SIG-M5 (cell line): ENCODE data around the gene NPTX1.

Source experiments
- DNase-seq: peaks from one replicate; lab custom pipeline; 2025; lab: John Stamatoyannopoulos, UW

NPTX1 gene

DNA sequence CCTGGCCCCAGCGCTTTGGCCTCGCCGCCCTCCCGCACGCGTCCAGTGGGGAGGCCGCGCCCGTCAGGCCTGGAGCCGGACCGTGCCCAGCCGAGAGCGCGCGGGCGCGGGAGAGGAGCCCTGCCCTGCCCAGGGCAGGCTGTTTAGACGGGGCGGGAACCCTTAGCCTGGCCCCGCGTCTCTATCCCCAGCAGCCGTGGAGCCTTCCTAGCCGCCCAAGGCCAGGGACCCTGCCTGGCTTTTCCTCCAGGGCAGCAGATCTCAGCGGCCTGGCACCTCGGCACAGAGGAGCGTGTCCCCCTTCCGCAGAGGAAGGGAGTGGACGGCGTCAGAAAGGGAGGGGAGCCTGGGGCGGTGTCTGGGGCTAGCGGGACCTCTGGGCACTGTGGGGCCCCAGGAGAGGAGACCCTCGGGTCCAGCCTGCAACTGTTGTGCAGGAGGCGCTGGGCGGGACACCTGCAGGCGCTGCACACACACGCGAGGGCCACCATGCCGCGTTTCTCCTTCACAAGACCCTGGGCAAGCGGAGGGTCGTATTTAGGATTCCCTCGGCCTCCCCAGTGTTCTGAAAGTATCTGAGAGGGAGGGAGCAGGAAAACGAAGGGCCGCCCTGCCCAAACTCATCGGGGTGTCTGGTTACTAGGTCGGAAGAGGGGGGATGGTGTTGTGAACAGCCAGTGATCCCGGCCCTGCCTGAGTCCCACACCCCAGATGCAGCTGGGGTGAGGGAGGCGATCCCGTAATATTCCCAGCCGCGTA, 2.3 kb upstream of the NPTX1 start:
- no peak for DNase-seq

DNA sequence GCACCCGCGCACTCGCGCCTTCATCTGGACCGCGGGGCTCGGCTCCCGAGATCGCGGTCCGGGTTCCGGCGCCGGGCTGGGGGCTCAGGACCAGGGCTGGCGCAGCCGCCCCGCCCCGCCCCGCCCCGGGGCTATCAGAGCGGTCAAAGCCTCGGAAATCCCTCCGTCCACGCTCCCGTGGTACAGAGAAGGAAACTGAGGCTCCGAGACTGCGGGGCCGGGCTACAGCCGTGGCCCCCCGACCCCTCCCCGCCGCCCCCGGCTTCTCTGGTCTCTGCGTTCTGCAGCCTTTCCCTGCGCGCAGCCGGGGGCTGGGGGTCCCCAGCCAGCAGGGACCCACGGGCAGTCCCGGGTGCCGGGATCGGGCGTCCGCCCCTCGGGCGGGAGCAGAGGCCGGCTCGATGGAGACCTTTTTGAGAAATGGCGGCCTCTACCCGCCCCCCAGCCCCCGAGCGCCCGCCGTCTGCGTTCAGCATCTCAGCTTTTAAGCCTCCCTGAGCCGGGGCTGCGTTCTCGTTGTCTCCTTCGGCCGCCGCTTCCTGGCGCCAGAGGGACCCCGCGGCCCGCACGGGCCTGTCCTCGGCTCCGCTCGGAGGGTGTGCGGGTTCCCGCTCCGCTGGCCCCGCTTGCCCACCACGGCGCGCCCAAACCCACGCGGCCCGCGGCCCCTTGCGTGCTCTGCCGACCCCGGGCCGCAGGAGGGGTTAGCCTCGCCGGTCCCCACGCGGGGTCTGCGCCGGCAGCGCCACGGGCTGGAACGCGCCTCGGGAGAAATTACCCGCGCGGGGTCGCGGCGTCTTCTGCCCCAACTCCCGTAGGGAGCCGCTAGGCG, 1.5 kb upstream of the NPTX1 start:
- DNase-seq, result no peak

DNA sequence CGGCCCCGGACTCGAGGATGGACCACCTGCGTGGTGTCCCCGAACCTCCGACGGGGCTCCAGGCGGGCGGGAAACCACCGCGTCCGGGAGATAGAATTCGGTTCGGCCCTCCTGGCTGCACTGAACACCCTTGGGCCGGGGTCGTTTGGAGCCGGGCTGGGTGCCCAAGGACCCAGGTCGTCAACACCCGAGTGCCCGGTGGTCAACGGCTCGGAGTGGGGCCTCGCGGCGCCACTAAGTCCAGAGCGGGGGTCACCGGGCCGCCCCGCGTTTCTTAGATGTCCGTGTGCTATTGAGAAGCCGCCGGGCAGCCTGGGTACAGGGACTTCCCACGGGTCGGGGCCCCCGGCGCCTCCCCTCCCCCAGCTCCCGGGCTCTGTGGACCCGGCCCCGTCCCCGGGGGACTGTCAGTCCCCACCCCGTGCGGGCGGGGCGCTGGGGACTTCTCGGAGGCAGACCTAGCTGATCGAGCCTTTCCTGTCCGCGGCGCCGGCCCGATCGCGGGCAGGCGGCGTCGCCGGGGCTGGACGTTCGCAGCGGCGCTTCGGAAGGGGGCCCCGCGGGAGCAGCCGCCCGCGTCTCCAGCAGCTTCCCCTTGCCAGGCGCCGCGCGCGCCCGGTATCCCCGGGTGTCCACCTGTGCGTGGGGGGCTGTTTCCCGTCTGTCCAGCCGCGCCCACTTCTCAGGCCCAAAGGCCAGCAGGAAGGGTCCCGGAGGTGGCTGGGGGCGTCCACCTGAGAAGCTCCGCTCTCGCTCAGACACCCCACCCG, 655 bp upstream of the NPTX1 start:
- no peak for DNase-seq

DNA sequence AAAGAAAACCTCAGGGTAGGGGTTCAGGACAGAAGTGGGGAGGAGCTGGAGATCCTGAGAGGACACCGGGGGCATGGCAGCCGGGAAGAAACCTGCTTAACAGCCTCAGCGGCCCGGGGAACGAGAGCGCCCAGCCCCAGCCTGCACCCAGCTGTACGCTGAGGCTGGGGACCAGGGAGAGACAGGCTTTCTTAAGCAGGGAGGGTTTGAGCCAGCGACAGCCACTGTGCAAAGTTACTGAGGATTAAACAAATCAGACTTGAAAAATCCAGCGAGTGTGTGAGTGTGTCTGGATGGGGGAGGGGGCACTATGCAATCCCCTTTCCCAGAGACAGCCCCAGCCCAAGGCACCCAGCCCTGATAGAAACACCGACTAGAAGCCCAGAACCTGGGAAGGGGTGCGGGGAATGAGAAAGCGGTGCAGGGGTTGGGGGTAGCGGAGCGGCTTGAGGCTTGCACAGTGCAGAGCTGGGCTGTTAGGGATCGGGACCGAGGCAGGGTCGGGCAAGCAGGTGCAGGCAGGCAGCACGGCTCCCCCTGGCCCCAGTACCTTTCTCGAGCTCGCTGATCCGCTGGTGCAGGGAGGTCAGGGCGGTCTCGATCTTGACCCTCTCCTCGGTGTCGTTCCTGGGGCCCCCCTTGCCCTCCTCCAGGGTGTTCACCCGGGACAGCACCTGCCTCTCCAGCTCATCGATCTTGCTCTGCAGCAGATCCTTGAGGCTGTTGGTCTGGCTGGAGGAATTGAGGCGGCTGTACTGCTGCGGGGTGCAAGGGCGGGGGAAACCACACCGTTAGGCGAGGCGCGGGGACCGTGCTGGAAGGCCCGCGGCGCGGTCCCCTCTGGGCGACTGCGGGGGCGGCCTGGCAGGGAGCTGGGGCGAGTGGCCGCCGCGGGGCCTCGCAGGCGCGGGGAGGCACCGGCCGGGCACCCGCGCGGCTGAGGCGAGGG, 1.2 kb downstream of the NPTX1 start:
- no peak for DNase-seq

DNA sequence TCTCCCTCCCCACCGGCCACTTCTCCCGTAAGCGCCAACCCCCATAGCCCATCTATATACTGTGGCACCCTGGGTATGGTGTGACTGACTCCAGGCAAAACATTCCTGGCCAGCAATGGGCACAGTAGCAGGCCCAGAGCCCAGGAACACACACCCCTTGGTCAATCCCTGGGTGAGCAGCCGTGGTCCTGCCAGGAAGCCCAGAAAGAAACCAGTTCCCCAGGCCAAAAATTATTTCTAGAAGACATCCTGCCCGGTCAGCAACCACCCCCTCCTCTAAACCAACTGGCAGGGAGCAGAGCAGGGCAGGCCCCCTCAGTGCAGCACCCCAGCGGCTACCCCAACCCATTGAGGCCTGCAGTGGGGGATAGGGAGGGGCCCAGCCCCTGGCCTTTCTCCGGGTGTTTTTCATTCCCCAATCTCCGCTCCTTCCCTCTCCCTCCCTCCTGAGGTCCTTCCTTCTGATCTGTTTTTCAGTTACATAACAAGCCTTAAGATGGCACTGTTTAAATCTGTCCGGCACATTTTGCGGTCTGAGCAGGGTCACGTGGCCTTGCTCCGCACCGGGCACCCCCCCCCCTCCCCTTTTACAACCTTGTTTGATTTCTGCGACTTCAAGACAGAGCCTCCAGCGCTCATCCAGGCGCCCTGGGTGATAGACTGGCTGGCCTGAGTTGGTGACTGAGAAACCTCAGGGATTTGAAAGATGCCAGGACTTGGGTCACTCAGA, 2.0 kb downstream of the NPTX1 start:
- no peak for DNase-seq

DNA sequence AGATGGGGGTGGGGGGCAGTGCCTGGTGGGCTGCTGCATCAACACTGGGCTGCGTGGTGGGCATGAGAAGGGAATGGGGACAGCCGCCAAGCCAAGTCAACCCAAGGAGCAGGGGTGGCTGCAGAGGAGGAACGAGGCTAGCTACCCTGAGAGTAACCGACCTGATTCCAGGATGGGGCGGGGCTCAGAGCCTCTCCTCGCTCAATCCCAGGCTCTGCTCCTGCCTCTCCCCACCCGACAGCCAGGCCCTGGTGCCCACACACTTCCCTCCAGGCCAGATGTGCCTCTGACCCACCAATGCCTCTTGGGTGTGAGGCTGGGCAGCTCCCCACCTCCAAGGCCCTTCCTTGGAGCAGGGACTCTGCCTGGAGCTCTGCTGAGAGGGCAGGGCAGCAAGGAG, 2.7 kb downstream of the NPTX1 start:
- no peak for DNase-seq

DNA sequence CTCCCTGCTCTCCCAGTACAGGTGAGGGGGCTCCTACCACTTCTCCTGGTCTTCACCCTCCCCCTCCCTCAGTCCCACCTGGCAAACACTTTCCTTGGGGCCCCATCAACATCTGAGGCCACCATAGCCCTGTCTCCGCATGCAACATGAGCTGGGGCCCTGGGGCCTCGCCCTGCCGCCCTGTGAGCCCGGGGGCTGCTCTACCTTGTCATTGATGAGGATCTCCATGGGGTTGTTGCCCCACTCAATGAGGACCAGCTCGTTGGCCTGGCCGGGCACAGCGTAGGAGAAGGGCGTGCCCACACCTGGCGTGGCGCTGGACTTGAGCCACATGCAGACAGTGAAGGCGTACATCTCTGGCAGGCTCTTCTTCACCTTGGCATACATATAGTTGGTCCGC, 3.4 kb downstream of the NPTX1 start:
- no peak for DNase-seq

DNA sequence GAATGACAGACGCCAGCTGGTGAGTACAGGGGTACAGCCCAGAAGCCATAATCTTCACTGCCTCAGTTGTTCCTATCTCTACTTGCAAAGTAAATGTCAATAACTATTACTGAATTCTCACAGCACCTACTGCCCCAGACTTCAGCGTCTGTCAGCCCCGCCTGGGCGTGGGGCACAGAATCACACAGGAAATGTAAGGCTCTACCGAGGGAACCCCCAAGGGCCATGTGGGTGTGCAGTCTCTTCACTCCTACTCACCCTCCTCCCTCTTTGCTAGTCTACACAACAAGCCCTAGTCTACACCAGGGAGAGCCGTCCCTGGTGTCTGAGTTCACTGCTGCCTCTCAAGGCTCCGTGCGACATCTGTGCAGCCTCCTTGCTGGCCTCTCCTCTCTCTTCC, 4.5 kb downstream of the NPTX1 start:
- no peak for DNase-seq

DNA sequence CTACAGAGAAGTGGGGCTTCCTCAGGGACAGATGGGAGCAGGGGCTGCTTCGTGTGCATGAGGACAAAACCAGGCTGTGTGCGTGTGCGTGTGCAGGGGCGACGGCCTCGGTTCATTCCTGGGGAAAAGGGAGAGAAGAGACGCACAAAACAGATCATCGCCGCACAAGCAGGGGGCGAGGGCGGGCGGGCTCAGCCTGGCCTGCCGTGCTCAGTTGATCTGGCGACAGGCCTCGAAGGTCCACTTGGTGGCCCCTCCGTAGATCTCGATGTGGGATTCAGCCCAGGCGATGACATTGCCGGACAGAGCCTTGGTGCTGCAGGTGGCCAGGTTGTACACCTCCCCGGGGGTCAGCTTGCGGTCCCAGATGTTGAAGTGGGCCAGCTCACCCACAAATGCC, 5.8 kb downstream of the NPTX1 start:
- DNase-seq, result no peak

DNA sequence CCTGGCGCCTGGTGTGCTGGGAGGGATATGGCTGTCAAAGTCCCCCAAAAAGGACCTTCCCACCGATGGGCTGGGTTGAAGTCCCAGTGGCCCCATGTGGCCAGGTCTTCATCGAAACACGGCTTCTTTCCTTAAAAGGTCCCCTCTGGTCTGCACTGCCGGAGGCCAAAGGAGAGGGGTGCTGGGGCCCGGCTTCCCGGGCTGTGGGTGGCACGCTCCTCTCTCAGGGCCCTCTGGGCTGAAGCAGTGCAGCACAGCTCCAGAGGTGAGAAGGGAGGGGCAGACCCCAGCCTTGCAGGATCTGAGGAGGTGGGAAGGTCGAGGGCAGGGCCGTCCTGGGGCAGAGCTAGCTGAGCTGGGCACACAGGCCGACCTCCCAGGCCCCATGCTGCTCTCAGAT, 6.7 kb downstream of the NPTX1 start:
- no peak for DNase-seq

DNA sequence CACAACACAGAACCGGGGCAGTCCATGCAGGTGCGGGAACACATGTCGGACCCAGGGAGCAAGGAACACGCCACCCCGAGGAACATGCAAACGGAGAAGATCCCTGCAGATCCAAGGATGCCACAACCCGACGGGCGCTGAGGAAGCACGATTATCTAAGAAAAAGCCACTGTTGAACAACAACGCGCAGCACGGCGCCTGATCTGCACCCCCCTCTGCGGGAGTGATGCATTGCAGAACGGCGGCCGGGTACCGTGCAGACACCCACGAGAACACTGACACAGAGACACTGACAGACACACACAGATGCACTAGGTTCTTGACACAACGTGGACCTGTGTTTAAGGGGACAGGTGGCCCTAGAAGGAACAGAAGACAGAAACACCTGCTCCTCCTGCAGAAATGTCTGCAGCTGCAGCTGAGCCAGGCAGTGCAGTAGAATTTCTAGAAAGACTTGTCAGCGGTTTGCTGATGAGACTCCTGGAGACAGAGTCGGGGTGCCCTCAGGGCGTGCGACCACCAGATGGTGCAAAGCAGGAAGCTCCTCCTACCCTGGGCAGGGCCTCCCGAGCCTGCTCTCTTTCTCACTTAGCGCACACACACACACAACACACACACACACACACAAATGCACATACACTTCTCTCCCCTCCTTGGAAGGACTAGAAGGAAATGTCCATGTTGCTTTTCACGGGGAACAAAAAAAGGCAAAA, 7.5 kb downstream of the NPTX1 start:
- DNase-seq, result no peak

DNA sequence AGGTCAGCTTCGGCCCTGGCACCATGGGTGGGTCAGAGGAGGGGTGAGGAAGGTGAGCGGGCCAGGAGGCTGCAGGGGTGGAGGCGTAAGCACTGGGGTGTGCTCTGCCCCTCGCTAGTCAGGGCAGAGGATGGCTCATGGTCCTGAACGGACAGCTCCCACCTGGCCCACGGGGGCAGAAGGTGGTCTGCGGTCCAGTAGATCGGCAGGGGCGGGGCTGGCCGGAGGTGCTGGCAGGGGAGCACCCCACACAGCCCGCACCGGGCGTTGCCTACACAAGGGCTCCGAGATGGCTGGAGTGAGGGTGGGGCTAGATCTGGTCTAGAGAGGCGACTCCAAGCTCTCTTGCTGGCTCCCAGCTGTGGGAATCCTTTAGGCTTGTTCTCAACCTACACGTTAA, 8.2 kb downstream of the NPTX1 start:
- DNase-seq, result no peak

DNA sequence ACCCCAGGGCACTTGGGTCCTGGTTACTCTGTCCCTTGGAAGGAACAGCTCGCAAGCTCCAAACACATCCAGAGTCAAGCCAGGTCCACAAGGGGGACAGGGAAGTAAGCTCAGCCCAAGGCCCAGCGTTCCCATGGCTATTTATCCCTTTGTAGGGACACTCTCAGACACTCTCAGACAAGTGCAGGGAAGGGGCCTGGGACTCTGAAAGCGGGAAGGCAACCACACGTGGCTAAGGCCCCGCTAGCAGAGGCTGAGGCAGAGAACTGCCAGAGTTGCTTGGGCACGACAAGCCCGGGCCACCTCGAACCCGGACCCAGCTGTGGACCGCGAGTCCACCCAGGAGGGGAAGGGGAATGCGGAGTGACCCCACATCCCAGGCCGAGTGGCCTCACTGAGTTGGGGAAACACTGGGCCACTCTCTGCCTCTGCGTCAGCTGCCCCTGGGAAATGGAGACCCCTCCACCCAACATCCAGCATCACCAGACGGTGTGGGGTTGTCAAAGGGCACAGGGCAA, 10.2 kb downstream of the NPTX1 start:
- DNase-seq, result no peak

DNA sequence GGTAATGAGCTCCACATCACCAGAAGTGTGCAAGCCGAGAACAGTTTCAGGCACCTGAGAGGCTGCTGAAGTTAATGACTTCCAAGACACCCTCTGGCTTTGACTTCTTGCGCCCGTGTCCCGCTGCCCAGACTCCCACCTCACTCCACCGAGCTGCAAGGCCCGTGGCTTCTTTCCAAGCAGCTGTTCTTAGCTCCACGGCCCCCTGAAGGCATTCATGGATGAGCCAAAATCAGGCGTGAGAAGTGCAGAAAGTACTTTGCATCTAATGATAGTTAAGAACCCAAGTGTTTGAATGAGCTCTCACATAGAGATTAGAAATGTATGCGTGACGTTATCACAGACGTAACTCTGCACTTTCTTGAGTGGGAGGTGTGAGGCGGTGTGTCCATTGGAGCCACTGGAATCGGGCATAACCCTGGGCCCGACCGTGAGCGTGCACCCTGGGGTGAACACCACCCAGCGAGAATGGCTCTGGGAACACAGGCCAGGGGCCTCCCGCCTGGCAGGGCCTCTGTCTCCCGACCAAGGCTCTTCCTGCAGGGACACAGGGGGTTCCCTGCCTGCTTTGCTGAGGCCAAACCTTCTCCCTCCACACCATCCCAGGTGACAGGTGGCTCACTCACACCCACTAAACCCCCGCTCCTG, 11.0 kb downstream of the NPTX1 start:
- DNase-seq, result no peak

DNA sequence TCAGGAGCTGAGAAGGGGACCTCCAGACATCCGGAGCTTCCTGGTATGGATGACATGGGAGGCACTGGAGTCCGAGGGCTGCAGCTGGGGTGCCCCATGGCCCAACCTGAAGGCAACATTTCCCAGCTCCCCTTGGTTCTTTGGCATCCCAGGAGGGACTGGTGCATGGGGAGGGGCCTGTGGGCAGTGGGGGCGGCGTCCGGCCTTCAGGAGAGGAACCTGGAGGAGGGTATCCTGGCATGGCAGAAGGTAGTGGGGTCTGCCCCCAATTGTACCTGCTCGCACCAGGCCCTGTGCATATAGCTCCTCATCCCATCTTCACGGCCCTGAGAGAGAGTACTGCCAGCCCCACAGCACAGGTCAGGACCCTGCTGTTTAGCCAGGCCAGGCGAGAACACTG, 11.9 kb downstream of the NPTX1 start:
- no peak for DNase-seq

DNA sequence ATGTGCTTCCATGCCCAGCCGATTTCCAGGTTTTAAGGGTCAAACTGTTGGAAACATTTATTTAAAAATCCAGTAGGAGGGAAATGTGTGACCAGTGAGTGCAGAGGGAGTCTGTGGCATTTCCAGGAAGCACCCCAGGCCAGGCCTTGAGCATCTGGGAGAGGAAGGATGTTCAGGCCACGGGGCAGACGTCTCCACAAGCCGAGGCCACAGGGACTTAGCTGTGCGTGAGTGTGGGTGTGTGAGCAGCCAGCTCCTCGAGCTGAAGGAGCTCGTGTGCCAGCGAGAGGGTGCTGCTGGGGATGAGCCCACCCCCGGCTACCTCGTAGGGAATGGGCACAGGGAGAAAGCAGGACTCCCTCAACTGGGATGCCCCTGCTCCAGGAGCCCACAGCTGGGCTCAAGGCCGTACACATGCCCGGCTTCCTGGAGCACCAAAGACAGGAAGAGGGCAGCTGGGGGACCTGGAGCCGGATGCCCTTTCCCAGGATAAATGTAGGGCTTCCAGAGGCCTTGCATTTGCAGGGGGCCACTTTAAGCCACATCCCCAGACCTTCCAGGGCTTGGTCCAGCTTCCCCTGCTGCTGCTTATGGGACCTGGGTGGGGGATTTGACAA, 12.5 kb downstream of the NPTX1 start:
- no peak for DNase-seq

DNA sequence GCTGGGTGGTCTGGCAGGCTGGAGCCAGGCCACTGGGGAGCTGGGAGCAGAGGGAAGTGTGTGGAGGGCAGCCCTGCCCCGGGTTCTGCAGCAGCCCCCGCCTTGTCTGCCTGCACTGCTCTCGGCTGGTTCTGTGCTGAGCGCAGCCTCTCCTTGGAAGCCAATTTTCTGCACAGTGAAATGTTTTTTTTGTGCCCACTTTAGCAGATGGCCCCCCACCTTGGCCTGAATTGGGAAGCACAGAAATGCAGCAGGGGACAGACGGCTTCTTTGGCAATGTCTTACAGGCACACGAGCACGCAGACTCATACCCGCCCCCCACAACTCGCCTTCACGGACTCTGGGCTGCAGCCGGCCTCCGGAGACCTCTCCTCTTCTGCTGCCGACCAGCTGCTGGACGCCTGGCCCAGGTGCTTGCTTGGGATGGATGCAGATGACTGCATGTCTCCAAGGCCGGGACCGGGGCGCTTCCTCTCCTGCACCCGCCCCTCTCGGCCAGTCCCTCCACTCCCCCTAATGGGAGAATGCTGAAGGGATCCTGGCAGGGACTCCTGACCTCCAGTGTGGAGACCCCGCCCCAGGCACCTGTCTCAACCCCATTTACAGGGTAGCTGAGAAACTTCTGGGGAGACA, 14.8 kb downstream of the NPTX1 start:
- DNase-seq, result no peak

DNA sequence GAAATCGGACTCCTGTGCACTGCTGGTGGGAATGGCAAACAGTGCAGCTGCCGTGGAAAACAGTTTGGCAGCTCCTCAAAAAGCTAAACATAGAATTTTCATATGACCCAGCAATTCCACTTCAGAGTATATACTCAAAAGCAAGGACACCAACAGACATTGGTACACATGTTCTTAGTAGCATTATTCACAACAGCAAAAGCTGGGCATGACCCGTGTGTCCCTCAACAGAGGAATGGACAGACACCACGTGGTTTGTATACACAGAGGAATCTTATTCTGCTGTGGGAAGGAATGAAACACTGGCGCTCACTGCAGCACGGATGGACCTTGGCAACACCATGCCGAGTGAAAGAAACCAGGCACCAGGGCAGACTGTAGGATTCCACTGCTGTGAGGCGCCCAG, 16.0 kb downstream of the NPTX1 start:
- DNase-seq, result no peak

DNA sequence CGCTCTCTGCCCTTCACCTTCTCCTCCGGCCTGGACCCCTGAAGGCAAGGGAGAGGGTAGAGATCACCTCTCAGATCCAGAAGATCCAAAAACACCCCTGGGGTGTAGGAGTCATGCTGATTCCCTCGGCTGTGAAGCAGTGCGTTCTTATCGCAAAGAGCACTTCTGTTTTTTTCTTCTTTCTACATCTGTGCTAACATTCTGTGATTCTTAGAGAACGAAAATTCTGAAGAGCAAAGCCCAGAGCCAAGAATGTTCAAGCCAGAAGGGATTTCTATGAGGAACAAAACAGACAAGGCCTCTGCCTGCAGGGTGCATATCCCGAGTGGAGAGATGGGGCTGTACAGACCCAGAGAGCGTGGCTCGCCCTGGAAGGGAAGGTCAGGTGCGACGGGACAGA, 17.2 kb downstream of the NPTX1 start:
- DNase-seq, result no peak
